Inflammatory macrophage treated with lipopolysaccharide for 1 hour (primary cell): Measurements from ENCODE around the gene MYDGF.
"Not testable (repeated sequence)": the region's sequence is repeated elsewhere in the genome, so short reads cannot be mapped to it uniquely, and the experiment has no call there.

Experiments
- DNase-seq, 2 donors: peaks; one replicate each; pipeline ENCODE4 v3.0.0-alpha.2; 2020 to 2022

The MYDGF gene

GRCh38 chr19:4669723-4670480 lies at the start of gene MYDGF:
Gene MYDGF, minus strand, starts transcription at chr19:4670342. Its CDS starts 8 bp downstream, at chr19:4670334.
- DNase-seq = peak; percentile 89 to 92

- DNase-seq = no peak
Observed at GRCh38 chr19:4719499-4719866, 49.3 kb upstream of the MYDGF start.

GRCh38 chr19:4717966-4718701 lies 48.0 kb upstream of the MYDGF start:
- DNase-seq = peak in 1 of 2 donors; percentile 25

- no peak for DNase-seq
Observed at GRCh38 chr19:4717191-4717965, 47.2 kb upstream of the MYDGF start.

GRCh38 chr19:4715529-4716221 lies 45.5 kb upstream of the MYDGF start:
- peak; percentile 86 to 94 for DNase-seq

- not testable (repeated sequence) for DNase-seq
Observed at GRCh38 chr19:4715178-4715528, 45.0 kb upstream of the MYDGF start.

- DNase-seq = no peak
Observed at GRCh38 chr19:4714016-4714415, 43.9 kb upstream of the MYDGF start.

- no peak for DNase-seq
Observed at GRCh38 chr19:4713384-4713951, 43.3 kb upstream of the MYDGF start.

- no peak for DNase-seq
Observed at GRCh38 chr19:4712771-4713170, 42.6 kb upstream of the MYDGF start.

- no peak for DNase-seq
Observed at GRCh38 chr19:4711211-4711610, 41.1 kb upstream of the MYDGF start.

- DNase-seq = no peak
Observed at GRCh38 chr19:4710281-4710600, 40.1 kb upstream of the MYDGF start.

GRCh38 chr19:4709440-4710280 lies 39.5 kb upstream of the MYDGF start:
- DNase-seq = no peak

- DNase-seq = no peak
Observed at GRCh38 chr19:4707956-4708650, 38.0 kb upstream of the MYDGF start.

- no peak for DNase-seq
Observed at GRCh38 chr19:4707322-4707721, 37.2 kb upstream of the MYDGF start.

- no peak for DNase-seq
Observed at GRCh38 chr19:4705413-4706131, 35.4 kb upstream of the MYDGF start.

- DNase-seq = no peak
Observed at GRCh38 chr19:4704317-4704673, 34.2 kb upstream of the MYDGF start.

GRCh38 chr19:4703671-4704316 lies 33.7 kb upstream of the MYDGF start:
- DNase-seq = no peak

- DNase-seq = no peak
Observed at GRCh38 chr19:4702764-4703163, 32.6 kb upstream of the MYDGF start.

GRCh38 chr19:4701557-4701956 lies 31.4 kb upstream of the MYDGF start:
- no peak for DNase-seq

GRCh38 chr19:4700693-4700970 lies 30.5 kb upstream of the MYDGF start:
- DNase-seq = no peak
